Measurements from ENCODE around the gene PCDHB6.

DNA sequence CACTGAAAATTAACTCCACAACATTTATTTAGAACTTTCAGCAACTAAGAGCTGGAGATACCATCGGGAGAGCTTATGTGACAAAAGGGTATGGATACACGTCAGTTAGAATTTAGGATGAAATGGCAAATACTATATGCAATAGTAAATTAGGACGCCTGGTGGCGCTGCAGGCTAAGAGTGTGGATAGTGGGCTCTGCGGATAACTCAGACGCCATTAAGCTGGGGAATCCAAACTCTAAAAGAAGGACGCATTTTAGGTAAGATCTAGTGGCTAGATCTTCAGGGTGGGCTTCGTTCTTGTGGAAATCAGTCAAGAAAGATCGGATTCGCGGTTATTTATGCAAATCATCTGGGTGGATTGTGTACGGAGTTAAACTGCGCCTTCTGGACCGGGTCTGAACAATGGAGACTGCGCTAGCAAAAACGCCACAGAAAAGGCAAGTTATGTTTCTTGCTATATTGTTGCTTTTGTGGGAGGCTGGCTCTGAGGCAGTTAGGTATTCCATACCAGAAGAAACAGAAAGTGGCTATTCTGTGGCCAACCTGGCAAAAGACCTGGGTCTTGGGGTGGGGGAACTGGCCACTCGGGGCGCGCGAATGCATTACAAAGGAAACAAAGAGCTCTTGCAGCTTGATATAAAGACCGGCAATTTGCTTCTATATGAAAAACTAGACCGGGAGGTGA is 14.7 kb upstream of the PCDHB6 start, which contains the start of gene PCDHB5:
- TF ChIP-seq GATA3 (IDR thresholded peaks at IDR 0.05; ENCODE audit: low read depth, low read length) (no peak), GATA2 (IDR thresholded peaks at IDR 0.05; ENCODE audit: low read depth, low read length) (no peak)
